Karpas-422 (cell line): ENCODE results near the gene PCDHGB6. TPM values are rescaled to one million over a fixed set of nuclear protein-coding genes. Genes with fewer than 3 reads are reported as not detected.
"Not testable (repeated sequence)": the region's sequence is repeated elsewhere in the genome, so short reads cannot be mapped to it uniquely, and the experiment has no call there.

Experiments used
- DNase-seq: peaks from one replicate; pipeline ENCODE4 v3.0.0-alpha.2; 2015
- H2AFZ ChIP-seq: fragments of 200-600 bp; sonication (generic); 2 replicates; pipeline ENCODE4 v1.6.1; 2014; ENCODE audit warnings: antibody characterized with exemption, low read length, mixed read lengths
- H3K27ac ChIP-seq: fragments of 200-600 bp; sonication (generic); 2 replicates; pipeline ENCODE4 v1.5.1; 2014; ENCODE audit warnings: mild to moderate bottlenecking, low read length, moderate library complexity
- H3K27me3 ChIP-seq: fragments of 200-600 bp; sonication (generic); 2 replicates; pipeline ENCODE4 v1.6.1; 2014; ENCODE audit warnings: low read length, mixed read lengths
- H3K36me3 ChIP-seq: fragments of 200-600 bp; sonication (generic); 2 replicates; pipeline ENCODE4 v1.6.1; 2014; ENCODE audit warnings: low read length, mixed read lengths; ENCODE audit not compliant: insufficient read depth
- H3K4me1 ChIP-seq: fragments of 200-600 bp; sonication (generic); 2 replicates; pipeline ENCODE4 v1.6.1; 2014; ENCODE audit warnings: mild to moderate bottlenecking, low read length, mixed read lengths
- H3K4me2 ChIP-seq: fragments of 200-600 bp; sonication (generic); 2 replicates; pipeline ENCODE4 v1.6.1; 2014; ENCODE audit warnings: low read length, low read depth, mild to moderate bottlenecking; ENCODE audit not compliant: poor library complexity, severe bottlenecking
- H3K4me3 ChIP-seq: fragments of 200-600 bp; sonication (generic); 2 replicates; pipeline ENCODE4 v1.5.1; 2014; ENCODE audit warnings: mild to moderate bottlenecking, antibody characterized with exemption, low read length, mixed read lengths
- H3K79me2 ChIP-seq: fragments of 200-600 bp; sonication (generic); 2 replicates; pipeline ENCODE4 v1.6.1; 2014; ENCODE audit warnings: mild to moderate bottlenecking, low read length, mixed read lengths
- H3K9ac ChIP-seq: fragments of 200-600 bp; sonication (generic); 2 replicates; pipeline ENCODE4 v1.6.0; 2014; ENCODE audit warnings: low read length
- H3K9me2 ChIP-seq: fragments of 200-600 bp; sonication (generic), shearing (Covaris generic); replicated peaks from 2 replicates; pipeline ENCODE4 v1.6.0; 2014; ENCODE audit warnings: mild to moderate bottlenecking, low read length, moderate library complexity; ENCODE audit not compliant: insufficient read depth
- H3K9me3 ChIP-seq: fragments of 300-700, 200-600 bp; sonication (generic); 2 replicates; pipeline ENCODE4 v1.6.1; 2014; ENCODE audit warnings: low read length, mixed read lengths
- H4K20me1 ChIP-seq: fragments of 200-600 bp; sonication (generic); 2 replicates; pipeline ENCODE4 v1.6.1; 2014; ENCODE audit warnings: mild to moderate bottlenecking, antibody characterized with exemption, low read length, low read depth; ENCODE audit not compliant: insufficient read depth
- total RNA-seq: library from RNA; depleted of rRNA; stranded (reverse); fragments of >200 nt; shearing (Covaris generic); gene quantifications from 2 replicates; pipeline ENCODE4 v1.2.3, GENCODE V29; 2014; ENCODE audit warnings: low replicate concordance

PCDHGB6 gene
- total RNA-seq, 1 experiment from 2014 or later, result 5.5 TPM

- Histone ChIP-seq H3K27ac (no peak overlapping the region), H3K27me3 (no peaks in the 10 kb centered on the region), H3K4me3 (peak overlapping the region; percentile 17; the same call in 1 of the 2 replicates), H3K36me3 (peaks cover 47% of the 10 kb centered on the region), H3K9me2 (no peaks in the 10 kb centered on the region), H3K9me3 (peaks cover 50% of the 10 kb centered on the region), H4K20me1 (no peaks in the 10 kb centered on the region), H3K79me2 (peaks cover 54% of the 10 kb centered on the region), H3K4me2 (no peak overlapping the region), H3K4me1 (peaks cover 26% of the 10 kb centered on the region), H2AFZ (no peak overlapping the region), H3K9ac (no peak overlapping the region)
- no peak for DNase-seq
Measured at GRCh38 chr5:141371572-141372475, 36.0 kb upstream of the PCDHGB6 start.

DNA sequence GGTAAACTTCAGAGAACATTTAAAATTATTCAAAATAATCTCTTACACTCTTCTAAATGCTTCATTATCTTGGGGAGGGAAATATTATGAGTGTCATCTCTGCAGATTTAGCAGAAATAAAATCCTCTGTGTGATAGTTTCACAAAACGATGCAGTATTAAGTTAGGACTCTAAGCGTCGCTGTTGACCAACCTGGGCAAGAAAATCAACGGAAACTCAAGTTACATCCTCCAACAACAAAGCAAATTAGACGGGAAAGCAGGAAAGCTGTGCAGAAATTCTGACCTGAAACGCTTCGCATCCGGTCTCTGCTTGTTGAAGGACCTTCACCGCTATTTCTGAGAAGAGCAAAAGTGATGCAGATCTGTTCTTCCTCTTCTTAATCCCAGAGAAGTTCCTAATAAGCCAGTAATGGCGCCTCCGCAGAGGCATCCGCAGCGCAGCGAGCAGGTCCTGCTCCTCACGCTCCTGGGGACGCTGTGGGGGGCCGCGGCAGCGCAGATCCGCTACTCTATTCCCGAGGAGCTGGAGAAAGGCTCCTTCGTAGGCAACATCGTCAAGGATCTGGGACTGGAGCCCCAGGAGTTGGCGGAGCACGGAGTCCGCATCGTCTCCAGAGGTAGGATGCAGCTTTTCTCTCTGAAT lies 34.0 kb upstream of the PCDHGB6 start, which contains the start of gene PCDHGA6:
Gene PCDHGA6, plus strand, starts transcription at position 219 of the 645 bp plus-strand sequence. Its CDS starts 193 bp downstream, at position 412.
- Histone ChIP-seq H3K9me3 (peaks cover 59% of the 10 kb centered on the region), H3K79me2 (peaks cover 65% of the 10 kb centered on the region), H3K27ac (no peak within 1 kb of the TSS), H3K36me3 (peaks cover 59% of the 10 kb centered on the region), H3K9ac (no peak within 1 kb of the TSS), H3K4me3 (0 out of 2 replicates have a peak within 1 kb of the TSS, but pooled peaks have one; percentile 17), H4K20me1 (no peaks in the 10 kb centered on the region), H3K4me2 (no peak within 1 kb of the TSS), H3K9me2 (no peaks in the 10 kb centered on the region), H3K27me3 (no peaks in the 10 kb centered on the region), H2AFZ (no peak within 1 kb of the TSS), H3K4me1 (peaks cover 18% of the 10 kb centered on the region)
- DNase-seq, result no peak

DNA sequence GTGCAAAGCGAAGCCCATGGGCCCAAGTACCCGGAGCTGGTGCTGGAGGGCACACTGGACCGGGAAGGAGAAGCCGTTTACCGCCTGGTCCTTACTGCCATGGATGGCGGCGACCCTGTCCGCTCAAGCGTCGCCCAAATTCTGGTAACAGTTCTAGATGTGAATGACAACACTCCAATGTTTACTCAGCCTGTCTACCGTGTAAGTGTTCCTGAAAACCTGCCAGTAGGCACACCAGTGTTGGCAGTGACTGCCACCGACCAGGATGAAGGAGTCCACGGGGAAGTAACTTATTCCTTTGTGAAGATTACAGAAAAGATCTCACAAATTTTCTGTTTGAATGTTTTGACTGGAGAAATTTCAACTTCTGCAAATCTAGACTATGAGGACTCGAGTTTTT lies 33.2 kb upstream of the PCDHGB6 start:
- Histone ChIP-seq H3K9ac (no peak overlapping the region), H4K20me1 (no peaks in the 10 kb centered on the region), H3K4me1 (peaks cover 10% of the 10 kb centered on the region), H3K79me2 (peaks cover 72% of the 10 kb centered on the region), H3K27ac (no peak overlapping the region), H3K4me3 (no peak overlapping the region), H3K9me3 (peaks cover 61% of the 10 kb centered on the region), H3K4me2 (no peak overlapping the region), H3K27me3 (no peaks in the 10 kb centered on the region), H3K9me2 (no peaks in the 10 kb centered on the region), H2AFZ (no peak overlapping the region), H3K36me3 (peaks cover 67% of the 10 kb centered on the region)
- DNase-seq, result no peak

GRCh38 chr5:141375444-141376155 lies 32.2 kb upstream of the PCDHGB6 start:
- not testable (repeated sequence) for H3K9me2 ChIP-seq, H2AFZ ChIP-seq, H4K20me1 ChIP-seq, H3K9ac ChIP-seq, DNase-seq, H3K27me3 ChIP-seq, H3K27ac ChIP-seq, H3K4me3 ChIP-seq, H3K4me1 ChIP-seq, H3K4me2 ChIP-seq
- Histone ChIP-seq H3K9me3 (peaks cover 68% of the 10 kb centered on the region), H3K79me2 (peaks cover 71% of the 10 kb centered on the region), H3K36me3 (peaks cover 71% of the 10 kb centered on the region)

- no peak within 1 kb of the TSS for H3K9ac ChIP-seq
Measured at GRCh38 chr5:141382469-141383294, 25.1 kb upstream of the PCDHGB6 start, which contains the start of gene PCDHGA7. Gene PCDHGA7 (plus strand): TSS chr5:141382742. CDS start chr5:141382900, 158 bp downstream.

DNA sequence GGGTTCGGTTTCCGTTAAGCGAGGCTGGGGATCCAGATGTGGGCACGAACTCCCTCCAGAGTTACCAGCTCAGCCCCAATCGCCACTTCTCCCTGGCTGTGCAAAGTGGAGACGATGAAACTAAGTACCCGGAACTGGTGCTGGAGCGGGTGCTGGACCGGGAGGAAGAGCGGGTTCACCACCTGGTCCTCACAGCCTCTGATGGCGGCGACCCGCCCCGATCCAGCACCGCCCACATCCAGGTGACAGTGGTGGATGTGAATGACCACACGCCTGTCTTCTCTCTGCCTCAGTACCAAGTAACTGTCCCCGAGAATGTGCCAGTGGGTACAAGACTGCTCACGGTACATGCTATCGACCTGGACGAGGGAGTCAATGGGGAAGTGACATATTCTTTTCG lies 24.5 kb upstream of the PCDHGB6 start:
- no peak overlapping the region for H3K4me2 ChIP-seq
- no peak overlapping the region for H2AFZ ChIP-seq
- no peak overlapping the region for H3K9ac ChIP-seq
- no peaks in the 10 kb centered on the region for H3K4me1 ChIP-seq
- no peaks in the 10 kb centered on the region for H4K20me1 ChIP-seq
- H3K4me3 ChIP-seq, result peak overlapping the region; percentile 18; the same call in 1 of the 2 replicates
- H3K9me2 ChIP-seq, result no peaks in the 10 kb centered on the region
- peaks cover 62% of the 10 kb centered on the region for H3K36me3 ChIP-seq
- no peak for DNase-seq
- no peaks in the 10 kb centered on the region for H3K27me3 ChIP-seq
- H3K79me2 ChIP-seq, result peaks cover 33% of the 10 kb centered on the region
- H3K27ac ChIP-seq, result no peak overlapping the region
- H3K9me3 ChIP-seq, result peaks cover 40% of the 10 kb centered on the region

More at GRCh38 chr5:141382469-141383294, 25.1 kb upstream of the PCDHGB6 start, which contains the start of gene PCDHGA7:
- Histone ChIP-seq H3K4me1 (no peaks in the 10 kb centered on the region), H3K36me3 (peaks cover 63% of the 10 kb centered on the region), H3K27ac (no peak within 1 kb of the TSS), H3K4me2 (no peak within 1 kb of the TSS), H2AFZ (no peak within 1 kb of the TSS), H4K20me1 (no peaks in the 10 kb centered on the region), H3K79me2 (peaks cover 37% of the 10 kb centered on the region), H3K9me2 (no peaks in the 10 kb centered on the region), H3K4me3 (peak within 1 kb of the TSS; percentile 18; the same call in 1 of the 2 replicates), H3K27me3 (no peaks in the 10 kb centered on the region), H3K9me3 (peaks cover 39% of the 10 kb centered on the region)
- no peak for DNase-seq

- H3K9me2 ChIP-seq, result no peaks in the 10 kb centered on the region
- H3K9me3 ChIP-seq, result peaks cover 38% of the 10 kb centered on the region
- no peak overlapping the region for H3K4me3 ChIP-seq
- no peaks in the 10 kb centered on the region for H3K27me3 ChIP-seq
- no peak overlapping the region for H3K4me2 ChIP-seq
- H3K27ac ChIP-seq, result no peak overlapping the region
- H3K9ac ChIP-seq, result no peak overlapping the region
- no peaks in the 10 kb centered on the region for H4K20me1 ChIP-seq
- no peak overlapping the region for H2AFZ ChIP-seq
- no peaks in the 10 kb centered on the region for H3K4me1 ChIP-seq
- H3K79me2 ChIP-seq, result peaks cover 21% of the 10 kb centered on the region; the same call in 1 of the 2 replicates
- H3K36me3 ChIP-seq, result peaks cover 50% of the 10 kb centered on the region
- DNase-seq, result no peak
Measured at GRCh38 chr5:141384471-141385267, 23.2 kb upstream of the PCDHGB6 start.
